HEK293 (cell line): ENCODE data around the gene PA2G4.

Source experiments
- AEBP2 ChIP-seq: fragments of 450-650 bp; formaldehyde crosslinking; IDR thresholded peaks from 2 replicates; pipeline ENCODE4 v1.5.1; 2016; ENCODE audit warnings: missing biosample characterization, missing genetic modification characterization, borderline replicate concordance
- BCL11A ChIP-seq: fragments of 450-650 bp; formaldehyde crosslinking; IDR thresholded peaks from 2 replicates; pipeline ENCODE4 v1.5.1; 2016; ENCODE audit warnings: low read depth, missing biosample characterization, missing genetic modification characterization
- HOXA7 ChIP-seq: sonication (generic); formaldehyde crosslinking; IDR thresholded peaks from 2 replicates; pipeline ENCODE4 v1.8.1; 2022; ENCODE audit warnings: missing genetic modification reagents, borderline replicate concordance
- HOXD13 ChIP-seq: sonication (generic); formaldehyde crosslinking; IDR thresholded peaks from 2 replicates; pipeline ENCODE4 v1.8.0; 2022; ENCODE audit warnings: missing genetic modification reagents, borderline replicate concordance
- PRDM10 ChIP-seq: fragments of 450-650 bp; formaldehyde crosslinking; IDR thresholded peaks from 2 replicates; pipeline ENCODE4 v1.5.1; 2016; ENCODE audit warnings: missing biosample characterization, missing genetic modification characterization
- PRDM6 ChIP-seq: fragments of 450-650 bp; formaldehyde crosslinking; IDR thresholded peaks from 2 replicates; pipeline ENCODE4 v1.5.1; 2017; ENCODE audit warnings: missing biosample characterization, missing genetic modification characterization
- SP7 ChIP-seq: fragments of 450-650 bp; formaldehyde crosslinking; IDR thresholded peaks from 2 replicates; pipeline ENCODE4 v1.5.1; 2016; ENCODE audit warnings: missing biosample characterization, missing genetic modification characterization
- TCF7L2 ChIP-seq: IDR thresholded peaks from 2 replicates; pipeline ENCODE4 v1.6.1; 2011; ENCODE audit warnings: low read depth, mild to moderate bottlenecking, inconsistent platforms, low read length, moderate library complexity, borderline replicate concordance
- YY1 ChIP-seq: fragments of 450-650 bp; formaldehyde crosslinking; IDR thresholded peaks from 2 replicates; pipeline ENCODE4 v1.5.1; 2018; ENCODE audit warnings: missing biosample characterization, missing genetic modification characterization
- ZFP37 ChIP-seq: fragments of 450-650 bp; formaldehyde crosslinking; IDR thresholded peaks from 2 replicates; pipeline ENCODE4 v1.5.1; 2016; ENCODE audit warnings: missing biosample characterization, missing genetic modification characterization
- ZFP69B ChIP-seq: fragments of 450-650 bp; formaldehyde crosslinking; IDR thresholded peaks from 2 replicates; pipeline ENCODE4 v1.5.1; 2016; ENCODE audit warnings: missing biosample characterization, missing genetic modification characterization
- ZNF184 ChIP-seq: fragments of 450-650 bp; IDR thresholded peaks from 2 replicates; pipeline ENCODE4 v1.5.1; 2018; ENCODE audit warnings: missing biosample characterization, mild to moderate bottlenecking, missing genetic modification characterization
- ZNF266 ChIP-seq: fragments of 450-650 bp; formaldehyde crosslinking; IDR thresholded peaks from 2 replicates; pipeline ENCODE4 v1.5.1; 2016; ENCODE audit warnings: missing biosample characterization, missing genetic modification characterization, low read depth
- ZNF354C ChIP-seq: fragments of 450-650 bp; formaldehyde crosslinking; IDR thresholded peaks from 2 replicates; pipeline ENCODE4 v1.5.1; 2016; ENCODE audit warnings: missing biosample characterization, missing genetic modification characterization, low read depth, borderline replicate concordance
- ZNF404 ChIP-seq: fragments of 450-650 bp; formaldehyde crosslinking; IDR thresholded peaks from 2 replicates; pipeline ENCODE4 v1.5.1; 2017; ENCODE audit warnings: missing biosample characterization, missing genetic modification characterization
- ZNF488 ChIP-seq: fragments of 450-650 bp; formaldehyde crosslinking; IDR thresholded peaks from 2 replicates; pipeline ENCODE4 v1.5.1; 2016; ENCODE audit warnings: missing biosample characterization, missing genetic modification characterization
- ZNF521 ChIP-seq: fragments of 450-650 bp; formaldehyde crosslinking; IDR thresholded peaks from 2 replicates; pipeline ENCODE4 v1.5.1; 2017; ENCODE audit warnings: missing biosample characterization, mild to moderate bottlenecking, missing genetic modification characterization
- ZNF548 ChIP-seq: fragments of 450-650 bp; formaldehyde crosslinking; IDR thresholded peaks from 2 replicates; pipeline ENCODE4 v1.5.1; 2016; ENCODE audit warnings: missing biosample characterization, missing genetic modification characterization
- ZNF549 ChIP-seq: fragments of 450-650 bp; IDR thresholded peaks from 2 replicates; pipeline ENCODE4 v1.5.1; 2018; ENCODE audit warnings: missing biosample characterization, missing genetic modification characterization, mild to moderate bottlenecking, inconsistent platforms, moderate library complexity
- ZNF585B ChIP-seq: fragments of 450-650 bp; formaldehyde crosslinking; IDR thresholded peaks from 2 replicates; pipeline ENCODE4 v1.5.1; 2016; ENCODE audit warnings: missing biosample characterization, missing genetic modification characterization
- ZNF621 ChIP-seq: fragments of 450-650 bp; formaldehyde crosslinking; IDR thresholded peaks from 2 replicates; pipeline ENCODE4 v1.5.1; 2017; ENCODE audit warnings: missing biosample characterization, missing genetic modification characterization
- ZSCAN16 ChIP-seq: fragments of 450-650 bp; formaldehyde crosslinking; IDR thresholded peaks from 2 replicates; pipeline ENCODE4 v1.5.1; 2016; ENCODE audit warnings: missing biosample characterization, missing genetic modification characterization
- ZSCAN4 ChIP-seq: fragments of 450-650 bp; formaldehyde crosslinking; IDR thresholded peaks from 2 replicates; pipeline ENCODE4 v1.5.1; 2017; ENCODE audit warnings: missing biosample characterization, missing genetic modification characterization
- ZXDB ChIP-seq: fragments of 450-650 bp; formaldehyde crosslinking; IDR thresholded peaks from 2 replicates; pipeline ENCODE4 v1.5.1; 2016; ENCODE audit warnings: missing biosample characterization, missing genetic modification characterization
- TF ChIP-seq, protein P1 (sequence below): fragments of 450-650 bp; formaldehyde crosslinking; IDR thresholded peaks from 2 replicates; pipeline ENCODE4 v1.5.1; 2016; ENCODE audit warnings: missing biosample characterization, missing genetic modification characterization
- TF ChIP-seq, protein P2 (sequence below): fragments of 450-650 bp; formaldehyde crosslinking; IDR thresholded peaks from 2 replicates; pipeline ENCODE4; 2016; ENCODE audit warnings: missing biosample characterization, missing genetic modification characterization
- TF ChIP-seq, protein P3 (sequence below): fragments of 450-650 bp; formaldehyde crosslinking; IDR thresholded peaks from 2 replicates; pipeline ENCODE4 v1.5.1; 2017; ENCODE audit warnings: missing biosample characterization, mild to moderate bottlenecking, missing genetic modification characterization, moderate library complexity

Gene PA2G4

GRCh38 chr12:56157201-56158028 is 53.1 kb downstream of the PA2G4 start (continued):
- TF ChIP-seq ZNF521 (tag by site-specific recombination) (no peak), ZNF354C (tag by site-specific recombination) (no peak), HOXD13 (CRISPR knock-in tag) (no peak), ZNF585B (no peak), ZNF488 (tag by site-specific recombination) (no peak), TCF7L2 (no peak), ZNF621 (no peak), ZSCAN4 (no peak), ZFP69B (peak; percentile 70), ZFP37 (peak; percentile 35; the same call in 1 of the 2 replicates), ZNF548 (tag by site-specific recombination) (no peak), ZNF404 (tag by site-specific recombination) (no peak), YY1 (tag by site-specific recombination) (no peak), PRDM10 (tag by site-specific recombination) (peak; percentile 63), PRDM6 (tag by site-specific recombination) (no peak), BCL11A (tag by site-specific recombination) (no peak), ZNF266 (tag by site-specific recombination) (no peak), ZNF549 (tag by site-specific recombination) (peak; percentile 98), AEBP2 (no peak), HOXA7 (no peak), SP7 (tag by site-specific recombination) (peak; percentile 17; the same call in 1 of the 2 replicates), ZXDB (peak; percentile 37), ZNF184 (tag by site-specific recombination) (no peak), ZSCAN16 (tag by site-specific recombination) (no peak)
- TF ChIP-seq, protein P1, sequence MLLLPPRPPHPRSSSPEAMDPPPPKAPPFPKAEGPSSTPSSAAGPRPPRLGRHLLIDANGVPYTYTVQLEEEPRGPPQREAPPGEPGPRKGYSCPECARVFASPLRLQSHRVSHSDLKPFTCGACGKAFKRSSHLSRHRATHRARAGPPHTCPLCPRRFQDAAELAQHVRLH: no peak
- TF ChIP-seq, protein P2, sequence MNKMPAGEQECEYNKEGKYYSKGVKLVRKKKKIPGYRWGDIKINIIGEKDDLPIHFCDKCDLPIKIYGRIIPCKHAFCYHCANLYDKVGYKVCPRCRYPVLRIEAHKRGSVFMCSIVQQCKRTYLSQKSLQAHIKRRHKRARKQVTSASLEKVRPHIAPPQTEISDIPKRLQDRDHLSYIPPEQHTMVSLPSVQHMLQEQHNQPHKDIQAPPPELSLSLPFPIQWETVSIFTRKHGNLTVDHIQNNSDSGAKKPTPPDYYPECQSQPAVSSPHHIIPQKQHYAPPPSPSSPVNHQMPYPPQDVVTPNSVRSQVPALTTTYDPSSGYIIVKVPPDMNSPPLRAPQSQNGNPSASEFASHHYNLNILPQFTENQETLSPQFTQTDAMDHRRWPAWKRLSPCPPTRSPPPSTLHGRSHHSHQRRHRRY (tag by site-specific recombination): peak; percentile 62; the same call in 1 of the 2 replicates
- TF ChIP-seq, protein P3, sequence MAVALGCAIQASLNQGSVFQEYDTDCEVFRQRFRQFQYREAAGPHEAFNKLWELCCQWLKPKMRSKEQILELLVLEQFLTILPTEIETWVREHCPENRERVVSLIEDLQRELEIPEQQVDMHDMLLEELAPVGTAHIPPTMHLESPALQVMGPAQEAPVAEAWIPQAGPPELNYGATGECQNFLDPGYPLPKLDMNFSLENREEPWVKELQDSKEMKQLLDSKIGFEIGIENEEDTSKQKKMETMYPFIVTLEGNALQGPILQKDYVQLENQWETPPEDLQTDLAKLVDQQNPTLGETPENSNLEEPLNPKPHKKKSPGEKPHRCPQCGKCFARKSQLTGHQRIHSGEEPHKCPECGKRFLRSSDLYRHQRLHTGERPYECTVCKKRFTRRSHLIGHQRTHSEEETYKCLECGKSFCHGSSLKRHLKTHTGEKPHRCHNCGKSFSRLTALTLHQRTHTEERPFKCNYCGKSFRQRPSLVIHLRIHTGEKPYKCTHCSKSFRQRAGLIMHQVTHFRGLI: 0 out of 2 replicates have a peak, but pooled peaks have one; percentile 35
